Right lobe of liver (tissue), 6 donors: ENCODE results near the gene CPNE1. TPM values are rescaled to one million over a fixed set of nuclear protein-coding genes. Genes with fewer than 3 reads are reported as not detected.

Experiments
- ATAC-seq, 4 donors: fragments of 200-7000 bp; cut with Tn5 transposase; one replicate each; pipeline ENCODE4 v1.9.1; 2020; ENCODE audit warnings: mild to moderate bottlenecking in 4 of 4, moderate library complexity in 4 of 4
- DNase-seq, 3 donors: peaks; one replicate each; pipeline ENCODE4 v3.0.0-alpha.2; 2020
- H3K27ac ChIP-seq, 3 donors: fragments of 200-600 bp; one replicate each; pipeline ENCODE4 v1.8.0; 2022
- H3K27me3 ChIP-seq, 2 donors: fragments of 200-600 bp; one replicate each; pipeline ENCODE4 v1.8.0; 2022
- H3K36me3 ChIP-seq, 4 donors: fragments of 200-600 bp; sonication (generic) in 1 of 4; one replicate each; pipeline versions ENCODE4 v1.5.1 to v1.8.0; 2017 to 2022; ENCODE audit warnings: control low read depth in 1 of 4
- H3K4me1 ChIP-seq, 4 donors: fragments of 200-600 bp; sonication (generic) in 1 of 4; one replicate each; pipeline versions ENCODE4 v1.5.1 to v1.8.0; 2017 to 2022; ENCODE audit warnings: control low read depth in 1 of 4
- H3K4me3 ChIP-seq, 3 donors: fragments of 200-600 bp; one replicate each; pipeline ENCODE4 v1.8.0; 2022
- H3K9me3 ChIP-seq, 4 donors: fragments of 200-600 bp; sonication (generic) in 1 of 4; one replicate each; pipeline versions ENCODE4 v1.5.1 to v1.8.0; 2017 to 2022; ENCODE audit warnings: control low read depth in 1 of 4
- CTCF ChIP-seq, 4 donors: fragments of 200-600 bp in 3 of 4; fragments of 450-650 bp in 1 of 4; IDR thresholded peaks; one replicate each; pipeline versions ENCODE4 v1.5.1 to v1.8.0; 2016 to 2022; ENCODE audit warnings: antibody characterized with exemption in 4 of 4, mild to moderate bottlenecking in 2 of 4
- POLR2A ChIP-seq: fragments of 450-650 bp; IDR thresholded peaks from one replicate; pipeline ENCODE4 v1.6.1; 2017; ENCODE audit warnings: antibody characterized with exemption, mild to moderate bottlenecking
- WGBS: methylation state at CpG from one replicate; pipeline ENCODE4 v1.1.6; 2018; ENCODE audit warnings: low coverage, low lambda C conversion rate; ENCODE audit not compliant: insufficient coverage; ENCODE audit errors: missing lambda C conversion rate; 5-methylcytosine and 5-hydroxymethylcytosine counted together
- intact Hi-C, 2 donors: fragments of 100-400 bp; cut with DNase I; formaldehyde crosslinking; loops; one replicate each; pipeline versions ENCODE4 v1.11.2 to v1.14.1; 2022
- total RNA-seq, 6 experiments: library from RNA; depleted of rRNA in 2 of 6; stranded (reverse); fragments of >200 nt in 2 of 6; fragmentation: NEBNext Ultra II Directional in 3 of 6; extraction: Animal tissue kit (Norgen Biotek cat#: 25700) in 3 of 6; gene quantifications; one replicate each; pipeline versions ENCODE4 v1.1.0 to v1.2.4, GENCODE V29; 2016 to 2023
- donor health status: DM: no; HTN: yes; CAD: no.
- donor health status: DM: no; HTN: no; CAD: no.
- donor health status: DM: no; HTN: no; CAD: no.
- donor health status: DM: no; HTN: yes; CAD: no.
- donor health status: DM: no; HTN: yes; CAD: no.

CPNE1 gene
- total RNA-seq, 6 experiments from 2014 or later = 35.5 to 72.0 (median 53.3) TPM

GRCh38 chr20:35603695-35604448 lies 60.8 kb downstream of the CPNE1 start:
- Histone ChIP-seq H3K27ac (no peak overlapping the region), H3K36me3 (no peaks in the 10 kb centered on the region), H3K4me3 (no peak overlapping the region), H3K27me3 (no peaks in the 10 kb centered on the region), H3K9me3 (no peaks in the 10 kb centered on the region), H3K4me1 (peaks cover 0 to 14% (median 3%) of the 10 kb centered on the region in 4 donors)
- WGBS = 91% methylated on average over 6 of the region's 11 CpGs
- DNase-seq (peak in 1 of 3 donors; percentile 34), ATAC-seq (no peak)
- TF ChIP-seq POLR2A (no peak), CTCF (IDR thresholded peaks at IDR 0.05) (no peak)
- intact Hi-C loops = no loop called here

- TF ChIP-seq POLR2A (no peak), CTCF (IDR thresholded peaks at IDR 0.05) (no peak)
- 91% methylated on average over 11 of the region's 15 CpGs for WGBS
- no peak overlapping the region for H3K4me3 ChIP-seq
Measured at GRCh38 chr20:35602851-35603495, 61.7 kb downstream of the CPNE1 start.

GRCh38 chr20:35601990-35602389 lies 62.7 kb downstream of the CPNE1 start:
- Histone ChIP-seq H3K27me3 (no peaks in the 10 kb centered on the region), H3K36me3 (no peaks in the 10 kb centered on the region), H3K9me3 (no peaks in the 10 kb centered on the region), H3K27ac (no peak overlapping the region), H3K4me1 (peaks cover 0 to 14% (median 3%) of the 10 kb centered on the region in 4 donors), H3K4me3 (peak overlapping the region; percentile 38 to 53 (median 44))
- WGBS = 63% methylated on average over 9 of the region's 30 CpGs
- ATAC-seq = no peak
- no peak for DNase-seq
- intact Hi-C loops = no loop called here
- no peak for TF ChIP-seq POLR2A
- no peak for TF ChIP-seq CTCF (IDR thresholded peaks at IDR 0.05)

More at GRCh38 chr20:35602851-35603495, 61.7 kb downstream of the CPNE1 start:
- intact Hi-C loops = no loop called here
- DNase-seq (no peak), ATAC-seq (no peak)
- H3K27ac ChIP-seq = no peak overlapping the region
- peaks cover 0 to 14% (median 3%) of the 10 kb centered on the region in 4 donors for H3K4me1 ChIP-seq
- no peaks in the 10 kb centered on the region for H3K36me3 ChIP-seq
- H3K27me3 ChIP-seq = no peaks in the 10 kb centered on the region
- no peaks in the 10 kb centered on the region for H3K9me3 ChIP-seq

- peak; percentile 75 to 85 (median 83) for DNase-seq
- peak; percentile 87 to 94 (median 88) for ATAC-seq
- WGBS = no CpG with 5 or more reads among the region's 103 CpGs
- Histone ChIP-seq H3K36me3 (no peaks in the 10 kb centered on the region), H3K9me3 (no peaks in the 10 kb centered on the region), H3K27ac (no peak overlapping the region), H3K27me3 (no peaks in the 10 kb centered on the region), H3K4me3 (peak overlapping the region; percentile 38 to 53 (median 44)), H3K4me1 (peaks cover 0 to 14% (median 3%) of the 10 kb centered on the region in 4 donors)
- intact Hi-C loops = no loop called here
- TF ChIP-seq POLR2A = no peak
- peak; percentile 33 to 67 (median 54) for TF ChIP-seq CTCF (IDR thresholded peaks at IDR 0.05)
Measured at GRCh38 chr20:35600993-35601973, 63.4 kb downstream of the CPNE1 start.
